K562 (cell line): ENCODE data around the gene ABLIM2. TPM values are rescaled to one million over a fixed set of nuclear protein-coding genes. Genes with fewer than 3 reads are reported as not detected.

Experiments
- ATAC-seq: fragments of 200-7000 bp; cut with Tn5 transposase; 3 replicates; pipeline ENCODE4 v1.9.1; 2020; ENCODE audit warnings: moderate library complexity
- BruUV-seq: library from RNA; stranded (reverse); fragments of 400-500 nt; replicated peaks from 2 replicates; lab custom pipeline; 2021; lab: Mats Ljungman, UMichigan
- CTCF ChIA-PET: fragments of 300-600 bp; formaldehyde crosslinking; extraction: SDS; loops from one replicate; lab custom pipeline; 2021; ENCODE audit warnings: low intra/inter-chr PET ratio; lab: Yijun Ruan, JAX
- POLR2A ChIA-PET: fragments of 300-600, 350-650 bp; sonication (Branson Sonifier 250); formaldehyde crosslinking; extraction: SDS; loops from one replicate; lab custom pipeline; 2021; ENCODE audit warnings: antibody characterized with exemption, inconsistent platforms; lab: Yijun Ruan, JAX
- DNase-seq, 4 experiments: peaks; one replicate each; pipeline versions ENCODE4 v3.0.0 to v3.0.0-alpha.2; 2011 to 2018; ENCODE audit warnings: low spot score in 3 of 4, mixed read lengths in 3 of 4; ENCODE audit errors: extremely low read depth in 1 of 4
- FAIRE-seq: peaks from 2 replicates; lab custom pipeline; 2011; peaks lifted over from hg19 to GRCh38; lab: Jason Lieb, UNC
- H2AFZ ChIP-seq: 2 replicates; pipeline ENCODE4 v1.6.0; 2011; ENCODE audit warnings: low read depth, low read length, control low read depth, inconsistent platforms
- H3K27ac ChIP-seq: fragments of 200-600 bp; 3 replicates; pipeline ENCODE4 v1.8.0; 2011; ENCODE audit warnings: low read depth, mild to moderate bottlenecking, control low read depth, inconsistent platforms, low read length, moderate library complexity, mixed read lengths; ENCODE audit errors: extremely low read depth
- H3K27me3 ChIP-seq, 2 experiments: fragments of 300-600 bp in 1 of 2; 2 replicates in 1 of 2; 3 replicates in 1 of 2; pipeline versions ENCODE4 v1.6.0 to v1.8.0; 2011; ENCODE audit warnings: inconsistent platforms in 2 of 2, low read length in 2 of 2, mild to moderate bottlenecking in 1 of 2, mixed read lengths in 1 of 2, moderate library complexity in 1 of 2; ENCODE audit not compliant: control insufficient read depth in 2 of 2, insufficient read depth in 2 of 2
- H3K36me3 ChIP-seq: fragments of 300-600 bp; 3 replicates; pipeline ENCODE4 v1.8.0; 2011; ENCODE audit warnings: mild to moderate bottlenecking, low read length, inconsistent platforms; ENCODE audit not compliant: control insufficient read depth, insufficient read depth
- H3K4me1 ChIP-seq, 2 experiments: fragments of 200-600 bp in 1 of 2; replicated peaks in 1 of 2; 2 replicates in 1 of 2; 3 replicates in 1 of 2; pipeline versions ENCODE4 v1.5.1 to v1.8.0; 2011; ENCODE audit warnings: inconsistent platforms in 2 of 2, low read length in 2 of 2, mild to moderate bottlenecking in 1 of 2, mixed read lengths in 1 of 2, moderate library complexity in 1 of 2; ENCODE audit not compliant: control insufficient read depth in 2 of 2, insufficient read depth in 2 of 2
- H3K4me2 ChIP-seq: 2 replicates; pipeline ENCODE4 v1.6.1; 2011; ENCODE audit warnings: low read length, control low read depth, inconsistent platforms, mixed read lengths; ENCODE audit not compliant: insufficient read depth
- H3K4me3 ChIP-seq: fragments of 200-600 bp; sonication (generic), shearing (Covaris generic); 2 replicates; pipeline ENCODE4 v1.5.1; 2016; ENCODE audit warnings: control low read depth, inconsistent platforms
- H3K79me2 ChIP-seq: fragments of 200-600 bp; 3 replicates; pipeline ENCODE4 v1.8.0; 2011; ENCODE audit warnings: low read length, inconsistent platforms; ENCODE audit not compliant: control insufficient read depth, insufficient read depth
- H3K9ac ChIP-seq, 2 experiments: 2 replicates each; pipeline versions ENCODE4 v1.6.0 to v1.6.1; 2011; ENCODE audit warnings: low read depth in 2 of 2, low read length in 2 of 2, control low read depth in 1 of 2, inconsistent platforms in 1 of 2, mild to moderate bottlenecking in 1 of 2, mixed read lengths in 1 of 2; ENCODE audit not compliant: insufficient read depth in 1 of 2
- H3K9me1 ChIP-seq: one replicate; pipeline ENCODE4 v1.6.0; 2011; ENCODE audit warnings: inconsistent platforms, mild to moderate bottlenecking, low read length, moderate library complexity; ENCODE audit not compliant: control insufficient read depth, insufficient read depth
- H3K9me3 ChIP-seq: replicated peaks from 2 replicates; pipeline ENCODE4 v1.5.1; 2011; ENCODE audit warnings: low read depth, low read length, inconsistent platforms; ENCODE audit not compliant: control insufficient read depth, insufficient read depth
- H4K20me1 ChIP-seq: replicated peaks from 2 replicates; pipeline ENCODE4 v1.6.1; 2011; ENCODE audit warnings: low read length, inconsistent platforms, mixed read lengths; ENCODE audit not compliant: control insufficient read depth, insufficient read depth
- HMGN3 ChIP-seq: IDR thresholded peaks from 2 replicates; pipeline ENCODE4 v1.6.1; 2011; ENCODE audit warnings: borderline replicate concordance, low read depth, mild to moderate bottlenecking, mixed read lengths, low read length; ENCODE audit not compliant: insufficient read length; ENCODE audit errors: extremely low read depth
- NCOA2 ChIP-seq, 2 experiments: fragments of 450-650 bp; IDR thresholded peaks; 2 replicates each; pipeline ENCODE4 v1.6.1; 2018; ENCODE audit warnings: mild to moderate bottlenecking in 2 of 2, moderate library complexity in 1 of 2; ENCODE audit not compliant: partially characterized antibody in 2 of 2
- SNIP1 ChIP-seq: fragments of 450-650 bp; IDR thresholded peaks from 2 replicates; pipeline ENCODE4 v1.7.1; 2017; ENCODE audit warnings: low read depth, mild to moderate bottlenecking
- WGBS: fragments of 100-300 bp; shearing (Covaris generic); methylation state at CpG from one replicate; pipeline ENCODE4 v1.1.6; 2016; ENCODE audit warnings: low coverage, mixed read lengths; ENCODE audit not compliant: insufficient coverage; ENCODE audit errors: missing lambda C conversion rate; 5-methylcytosine and 5-hydroxymethylcytosine counted together
- in situ Hi-C: fragments of 300-500 bp; cut with MboI; formaldehyde crosslinking; loops from 4 replicates; pipeline ENCODE4 v1.15.0; 2018; ENCODE audit warnings: inconsistent platforms, mixed read lengths
- intact Hi-C: fragments of 100-400 bp; cut with micrococcal nuclease; formaldehyde crosslinking; loops from 2 replicates; pipeline ENCODE4 v1.14.2; 2022
- polyA plus RNA-seq, 8 experiments: library from polyadenylated mRNA; depleted of rRNA in 4 of 8; stranded (reverse) in 5 of 8; unstranded in 3 of 8; fragments of >200 nt; fragmentation: Nextera tagmentation in 2 of 8; fragmentation: Illumina TruSeq in 1 of 8; extraction: Ambion mirVana in 2 of 8; extraction: Trizol in 1 of 8; gene quantifications; 2 replicates each; pipeline versions ENCODE4 v1.2.1 to v1.2.3, GENCODE V29; 2011 to 2014; ENCODE audit warnings: inconsistent platforms in 1 of 8, missing spikeins in 1 of 8
- total RNA-seq, 7 experiments: library from RNA; depleted of rRNA in 6 of 7; stranded (reverse); fragments of >200 nt in 6 of 7; fragmentation: Illumina TruSeq in 2 of 7; extraction: Trizol in 2 of 7; gene quantifications; 2 replicates each; pipeline versions ENCODE4 v1.2.1 to v1.2.3, GENCODE V29; 2011 to 2021; ENCODE audit warnings: low replicate concordance in 1 of 7
- TF ChIP-seq, protein P1 (sequence below): fragments of 450-650 bp; IDR thresholded peaks from 2 replicates; pipeline ENCODE4 v1.6.1; 2017; ENCODE audit warnings: mild to moderate bottlenecking, moderate library complexity

The ABLIM2 gene
- total and polyA plus RNA-seq, 9 of the 15 experiments (the other 6 are each of a cell fraction or from before 2014, with no cell fraction given): not detected

DNA sequence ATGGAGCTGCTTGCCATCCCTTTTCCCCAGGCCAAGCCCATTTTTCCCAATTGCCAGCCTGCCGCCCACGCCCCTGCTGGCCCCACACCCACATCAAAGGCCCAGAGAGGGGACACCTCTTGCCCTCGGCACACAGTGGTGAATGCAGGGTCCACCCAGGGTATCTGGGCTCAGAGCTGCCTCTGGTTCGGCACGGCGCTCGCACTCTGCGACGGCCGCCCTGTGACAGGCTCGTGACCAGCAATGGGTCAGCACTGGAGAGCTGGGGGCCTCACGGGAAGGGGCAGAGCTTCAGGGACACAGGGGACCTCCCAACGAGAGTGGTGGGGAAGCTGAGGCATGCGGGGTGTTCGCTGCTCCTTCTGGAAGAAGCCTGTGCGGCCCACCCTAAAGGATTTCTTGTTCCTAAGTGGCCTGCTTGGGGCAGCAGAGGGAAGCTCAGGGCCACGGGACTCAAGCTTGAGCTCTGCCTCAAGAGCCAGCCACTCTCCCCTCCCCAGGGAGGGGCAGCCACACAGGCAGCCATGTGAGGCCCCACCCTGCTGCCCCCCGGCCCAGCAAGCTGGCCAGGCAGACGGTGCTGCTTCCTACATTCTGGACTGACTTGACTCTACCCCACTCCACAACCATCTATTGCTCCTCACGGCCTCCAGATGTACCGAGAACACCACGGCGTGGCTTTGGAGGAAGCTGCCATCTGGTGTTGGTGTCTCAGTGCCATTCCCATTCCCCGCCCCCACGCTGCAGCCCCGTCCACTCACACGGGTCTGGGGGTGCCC lies 73.7 kb downstream of the ABLIM2 start:
- no peak overlapping the region for H3K27ac ChIP-seq
- H3K36me3 ChIP-seq: no peaks in the 10 kb centered on the region
- ATAC-seq (no peak), FAIRE-seq (no peak), DNase-seq (no peak)
- H3K4me3 ChIP-seq: no peak overlapping the region
- H3K4me1 ChIP-seq: peaks cover 0 to 4% of the 10 kb centered on the region in 2 experiments; a peak in 1 of 5 replicates
- H3K9me1 ChIP-seq: no peaks in the 10 kb centered on the region
- 2% methylated on average over 22 of the region's 27 CpGs for WGBS
- H3K79me2 ChIP-seq: no peaks in the 10 kb centered on the region
- H3K9ac ChIP-seq: no peak overlapping the region
- ChIA-PET POLR2A (interaction anchor here (0.6 to 1.2 kb wide), 3 partner anchors 30 to 94 kb away, joined by 3 to 6 read pairs (median 4); no protein-coding TSS in a partner anchor), CTCF (interaction anchor here (0.6 kb wide), 1 partner anchor 313 kb away, joined by 3 read pairs; no protein-coding TSS in a partner anchor)
- H2AFZ ChIP-seq: no peak overlapping the region
- intact Hi-C loops (no loop called here), in situ Hi-C loops (no loop called here)
- BruUV-seq: no TSS peak
- no peak for TF ChIP-seq HMGN3
- no peak for TF ChIP-seq SNIP1
- TF ChIP-seq, protein P1, sequence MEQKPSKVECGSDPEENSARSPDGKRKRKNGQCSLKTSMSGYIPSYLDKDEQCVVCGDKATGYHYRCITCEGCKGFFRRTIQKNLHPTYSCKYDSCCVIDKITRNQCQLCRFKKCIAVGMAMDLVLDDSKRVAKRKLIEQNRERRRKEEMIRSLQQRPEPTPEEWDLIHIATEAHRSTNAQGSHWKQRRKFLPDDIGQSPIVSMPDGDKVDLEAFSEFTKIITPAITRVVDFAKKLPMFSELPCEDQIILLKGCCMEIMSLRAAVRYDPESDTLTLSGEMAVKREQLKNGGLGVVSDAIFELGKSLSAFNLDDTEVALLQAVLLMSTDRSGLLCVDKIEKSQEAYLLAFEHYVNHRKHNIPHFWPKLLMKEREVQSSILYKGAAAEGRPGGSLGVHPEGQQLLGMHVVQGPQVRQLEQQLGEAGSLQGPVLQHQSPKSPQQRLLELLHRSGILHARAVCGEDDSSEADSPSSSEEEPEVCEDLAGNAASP: no peak
- TF ChIP-seq NCOA2 (IDR thresholded peaks at IDR 0.05; ENCODE audit: partially characterized antibody in 2 of 2): no peak
- H3K27me3 ChIP-seq: peaks cover 0 to 41% of the 10 kb centered on the region in 2 experiments; a peak in 2 of 5 replicates
- H3K9me3 ChIP-seq: no peaks in the 10 kb centered on the region
- H4K20me1 ChIP-seq: peaks cover 13% of the 10 kb centered on the region
- H3K4me2 ChIP-seq: no peak overlapping the region
